ENCODE measurements around the gene EGLN3.
"Not testable (repeated sequence)": the region's sequence is repeated elsewhere in the genome, so short reads cannot be mapped to it uniquely, and the experiment has no call there.

The EGLN3 gene

GRCh38 chr14:33934043-33934750 is 16.7 kb downstream of the EGLN3 start:
- no peak for DNase-seq

- no peak for DNase-seq
Measured at GRCh38 chr14:33933386-33933933, 17.4 kb downstream of the EGLN3 start.

GRCh38 chr14:33932576-33933345 is 18.1 kb downstream of the EGLN3 start:
- DNase-seq = peak; percentile 33

- no peak for DNase-seq
Measured at GRCh38 chr14:33932033-33932432, 18.8 kb downstream of the EGLN3 start.

GRCh38 chr14:33931461-33931860 is 19.4 kb downstream of the EGLN3 start:
- DNase-seq = no peak

- no peak for DNase-seq
Measured at GRCh38 chr14:33930439-33930838, 20.4 kb downstream of the EGLN3 start.

- DNase-seq = no peak
Measured at GRCh38 chr14:33929799-33930408, 21.0 kb downstream of the EGLN3 start.

GRCh38 chr14:33928895-33929294 is 22.0 kb downstream of the EGLN3 start:
- no peak for DNase-seq

GRCh38 chr14:33927944-33928343 is 22.9 kb downstream of the EGLN3 start:
- DNase-seq = no peak

GRCh38 chr14:33926967-33927366 is 23.9 kb downstream of the EGLN3 start:
- not testable (repeated sequence) for DNase-seq

- DNase-seq = no peak
Measured at GRCh38 chr14:33925946-33926345, 24.9 kb downstream of the EGLN3 start.

GRCh38 chr14:33925235-33925634 is 25.6 kb downstream of the EGLN3 start:
- DNase-seq = no peak

- DNase-seq = no peak
Measured at GRCh38 chr14:33924566-33925100, 26.2 kb downstream of the EGLN3 start.

- DNase-seq = no peak
Measured at GRCh38 chr14:33922125-33922524, 28.7 kb downstream of the EGLN3 start.

- DNase-seq = no peak
Measured at GRCh38 chr14:33918256-33918655, 32.6 kb downstream of the EGLN3 start.

GRCh38 chr14:33917661-33918060 is 33.2 kb downstream of the EGLN3 start:
- no peak for DNase-seq

- peak; percentile 41 for DNase-seq
Measured at GRCh38 chr14:33916663-33917565, 34.0 kb downstream of the EGLN3 start.

- no peak for DNase-seq
Measured at GRCh38 chr14:33915682-33916081, 35.2 kb downstream of the EGLN3 start.

- no peak for DNase-seq
Measured at GRCh38 chr14:33914676-33915516, 36.0 kb downstream of the EGLN3 start.

- DNase-seq = no peak
Measured at GRCh38 chr14:33911046-33911445, 39.8 kb downstream of the EGLN3 start.

GRCh38 chr14:33910435-33910834 is 40.4 kb downstream of the EGLN3 start:
- no peak for DNase-seq
